ENCODE data around the gene CROCC2. TPM values are rescaled to one million over a fixed set of nuclear protein-coding genes. Genes with fewer than 3 reads are reported as not detected.

The CROCC2 gene
- total and polyA plus RNA-seq, 2 of the 13 experiments (the other 11 are each of a cell fraction or from before 2014, with no cell fraction given), result not detected

DNA sequence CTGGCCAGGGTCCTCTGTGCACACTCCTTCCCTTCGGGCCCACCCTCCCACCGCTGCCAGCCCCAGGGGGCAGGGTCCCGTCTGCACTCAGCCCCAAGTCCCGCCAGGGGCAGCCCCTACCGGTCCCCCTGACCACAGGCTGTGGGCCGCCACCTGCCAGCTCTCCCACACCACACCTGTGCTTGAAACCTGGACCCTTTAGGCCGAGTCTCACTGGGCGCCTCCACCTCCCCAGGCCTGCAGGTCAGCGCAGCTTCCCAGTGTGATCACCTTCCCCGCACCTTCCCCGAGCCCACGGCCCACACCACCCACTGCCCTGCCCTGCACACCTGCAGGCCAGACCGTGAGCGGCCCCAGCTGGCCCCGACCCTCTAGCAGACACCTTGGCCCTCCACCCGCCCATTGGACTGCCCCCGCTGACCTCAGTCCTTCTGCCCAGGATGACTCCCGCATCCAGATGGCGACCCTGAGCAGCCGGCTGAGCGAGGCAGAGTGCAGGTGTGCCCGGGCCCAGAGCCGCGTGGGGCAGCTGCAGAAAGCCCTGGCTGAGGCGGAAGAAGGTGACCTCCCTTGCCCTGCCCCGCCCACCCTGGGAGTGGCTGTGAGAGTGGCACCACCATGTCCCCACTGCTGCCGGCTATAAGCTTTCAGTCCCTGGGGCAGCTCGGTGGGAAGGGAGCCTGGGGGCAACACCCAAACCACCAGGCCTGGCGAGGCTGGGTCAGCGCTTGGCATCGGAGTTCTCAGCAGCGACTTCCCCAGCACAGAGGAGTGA is 61.0 kb downstream of the CROCC2 start (continued):
- TF ChIP-seq CBFB (CRISPR knock-in tag; IDR thresholded peaks at IDR 0.05) (no peak), NR2F1 (CRISPR knock-in tag; IDR thresholded peaks at IDR 0.05) (peak in 1 of 2 experiments; percentile 66; a peak in 2 of 4 replicates), NRL (CRISPR knock-in tag; IDR thresholded peaks at IDR 0.05; ENCODE audit: borderline replicate concordance) (0 out of 2 replicates have a peak, but pooled peaks have one; percentile 29), SMC3 (IDR thresholded peaks at IDR 0.05; ENCODE audit: low read length) (no peak), ZNF235 (CRISPR knock-in tag; IDR thresholded peaks at IDR 0.05; ENCODE audit: borderline replicate concordance) (no peak), SAP130 (CRISPR knock-in tag; IDR thresholded peaks at IDR 0.05; ENCODE audit: low read depth) (peak; percentile 38), ELF4 (CRISPR knock-in tag; IDR thresholded peaks at IDR 0.05; ENCODE audit: borderline replicate concordance) (no peak), ZNF256 (CRISPR knock-in tag; conservative IDR thresholded peaks at IDR 0.05) (no peak), CHD4 (IDR thresholded peaks at IDR 0.05; ENCODE audit: borderline replicate concordance, low read length) (no peak), ZNF605 (CRISPR knock-in tag; IDR thresholded peaks at IDR 0.05) (peak; percentile 41; the same call in 1 of the 2 replicates), ZNF543 (CRISPR knock-in tag; IDR thresholded peaks at IDR 0.05) (0 out of 2 replicates have a peak, but pooled peaks have one; percentile 47), ZBTB39 (CRISPR knock-in tag; IDR thresholded peaks at IDR 0.05) (no peak), PCBP1 (IDR thresholded peaks at IDR 0.05; ENCODE audit: borderline replicate concordance, low read depth, low read length) (0 out of 2 replicates have a peak, but pooled peaks have one; percentile 11), GATA4 (IDR thresholded peaks at IDR 0.05; ENCODE audit: borderline replicate concordance, low read depth) (no peak), ZNF496 (CRISPR knock-in tag; IDR thresholded peaks at IDR 0.05; ENCODE audit: insufficient replicate concordance) (no peak), KDM3A (CRISPR knock-in tag; IDR thresholded peaks at IDR 0.05; ENCODE audit: low read depth) (no peak), ZSCAN22 (CRISPR knock-in tag; IDR thresholded peaks at IDR 0.05) (no peak; the same call in 1 of the 2 replicates), ZC3H4 (CRISPR knock-in tag; IDR thresholded peaks at IDR 0.05; ENCODE audit: borderline replicate concordance) (no peak), SATB2 (CRISPR knock-in tag; IDR thresholded peaks at IDR 0.05) (no peak), ZNF644 (CRISPR knock-in tag; IDR thresholded peaks at IDR 0.05; ENCODE audit: low read depth) (no peak), CC2D1A (CRISPR knock-in tag; IDR thresholded peaks at IDR 0.05) (no peak), SMYD3 (CRISPR knock-in tag; IDR thresholded peaks at IDR 0.05) (no peak), NFIC (IDR thresholded peaks at IDR 0.05; ENCODE audit: low read length) (no peak), ZNF224 (CRISPR knock-in tag; IDR thresholded peaks at IDR 0.05) (no peak), ZSCAN9 (CRISPR knock-in tag; IDR thresholded peaks at IDR 0.05; ENCODE audit: borderline replicate concordance) (no peak), SUZ12 (IDR thresholded peaks at IDR 0.05; ENCODE audit: low read depth, low read length) (no peak), TBX2 (CRISPR knock-in tag; IDR thresholded peaks at IDR 0.05; ENCODE audit: borderline replicate concordance) (peak; percentile 31; the same call in 1 of the 2 replicates), ZGPAT (CRISPR knock-in tag; IDR thresholded peaks at IDR 0.05) (no peak; the same call in 1 of the 2 replicates)

All from HepG2 (cell line).